IMR-90 (cell line): Measurements from ENCODE around the gene WRAP53. TPM values are rescaled to one million over a fixed set of nuclear protein-coding genes. Genes with fewer than 3 reads are reported as not detected.

Experiments used
- ATAC-seq: fragments of 200-7000 bp; cut with Tn5 transposase; 2 replicates; pipeline ENCODE4 v1.9.1; 2020; ENCODE audit warnings: low read depth, mild to moderate bottlenecking, moderate library complexity
- BruUV-seq: library from RNA; stranded (reverse); fragments of 400-500 nt; replicated peaks from 2 replicates; lab custom pipeline; 2021; lab: Mats Ljungman, UMichigan
- CTCF ChIA-PET: fragments of 300-600 bp; formaldehyde crosslinking; extraction: SDS; loops from one replicate; lab custom pipeline; 2021; ENCODE audit warnings: antibody characterized with exemption; lab: Yijun Ruan, JAX
- POLR2A ChIA-PET: fragments of 300-600 bp; sonication (Branson Sonifier 250); formaldehyde crosslinking; loops from one replicate; lab custom pipeline; 2022; ENCODE audit warnings: antibody characterized with exemption; ENCODE audit not compliant: unreplicated experiment; lab: Charles Lee
- DNase-seq: peaks from one replicate; pipeline ENCODE4 v3.0.0; 2013
- H2AFZ ChIP-seq: replicated peaks from 2 replicates; pipeline ENCODE3; 2013; ENCODE audit warnings: low read length, mild to moderate bottlenecking; ENCODE audit not compliant: poor library complexity
- H2AK5ac ChIP-seq: 2 replicates; pipeline ENCODE4 v1.6.1; 2013; ENCODE audit warnings: low read depth, low read length, inconsistent platforms
- H2AK9ac ChIP-seq: replicated peaks from 2 replicates; pipeline ENCODE3; 2013; ENCODE audit warnings: mild to moderate bottlenecking, low read depth, low read length, moderate library complexity; ENCODE audit not compliant: poor library complexity
- H2BK120ac ChIP-seq: 2 replicates; pipeline ENCODE4 v1.6.1; 2013; ENCODE audit warnings: low read depth, low read length, inconsistent platforms
- H2BK15ac ChIP-seq: 3 replicates; pipeline ENCODE4 v1.6.1; 2013; ENCODE audit warnings: low read depth, low read length, inconsistent platforms
- H2BK20ac ChIP-seq: 2 replicates; pipeline ENCODE4 v1.6.1; 2013; ENCODE audit warnings: low read depth, mild to moderate bottlenecking, inconsistent platforms, low read length, moderate library complexity
- H2BK5ac ChIP-seq: 2 replicates; pipeline ENCODE4 v1.6.1; 2013; ENCODE audit warnings: mild to moderate bottlenecking, low read depth, low read length, inconsistent platforms; ENCODE audit not compliant: poor library complexity, severe bottlenecking
- H3K14ac ChIP-seq: replicated peaks from 2 replicates; pipeline ENCODE4 v1.6.1; 2013; ENCODE audit warnings: low read depth, low read length, inconsistent platforms
- H3K18ac ChIP-seq: 2 replicates; pipeline ENCODE4 v1.6.1; 2013; ENCODE audit warnings: low read depth, low read length, control low read depth
- H3K23ac ChIP-seq: 2 replicates; pipeline ENCODE4 v1.6.1; 2013; ENCODE audit warnings: low read depth, low read length, inconsistent platforms
- H3K27ac ChIP-seq: 2 replicates; pipeline ENCODE4 v1.5.1; 2013; ENCODE audit warnings: mild to moderate bottlenecking, control low read depth, low read length; ENCODE audit not compliant: insufficient read depth
- H3K27me3 ChIP-seq: 2 replicates; pipeline ENCODE4 v1.6.1; 2013; ENCODE audit warnings: low read length; ENCODE audit not compliant: control insufficient read depth, insufficient read depth
- H3K36me3 ChIP-seq: 2 replicates; pipeline ENCODE4 v1.6.1; 2013; ENCODE audit warnings: low read length, mixed read lengths; ENCODE audit not compliant: control insufficient read depth, insufficient read depth
- H3K4ac ChIP-seq: 2 replicates; pipeline ENCODE4 v1.6.1; 2013; ENCODE audit warnings: low read depth, low read length, inconsistent platforms
- H3K4me1 ChIP-seq: 2 replicates; pipeline ENCODE4 v1.6.1; 2013; ENCODE audit warnings: low read length, mixed read lengths; ENCODE audit not compliant: control insufficient read depth, insufficient read depth
- H3K4me2 ChIP-seq: 2 replicates; pipeline ENCODE4 v1.6.1; 2013; ENCODE audit warnings: low read depth, mild to moderate bottlenecking, control low read depth, low read length, moderate library complexity
- H3K4me3 ChIP-seq: 2 replicates; pipeline ENCODE4 v1.5.1; 2013; ENCODE audit warnings: low read depth, mild to moderate bottlenecking, control low read depth, low read length, moderate library complexity; ENCODE audit not compliant: insufficient read depth
- H3K56ac ChIP-seq: 2 replicates; pipeline ENCODE4 v1.6.1; 2013; ENCODE audit warnings: low read length, inconsistent platforms; ENCODE audit not compliant: insufficient read depth; ENCODE audit errors: extremely low read depth
- H3K79me1 ChIP-seq, 2 experiments: 2 replicates each; pipeline ENCODE4 v1.6.1; 2013; ENCODE audit warnings: low read length in 2 of 2, inconsistent platforms in 1 of 2, low read depth in 1 of 2
- H3K9ac ChIP-seq: 2 replicates; pipeline ENCODE4 v1.6.1; 2013; ENCODE audit warnings: low read depth, low read length, control low read depth
- H3K9me1 ChIP-seq: 2 replicates; pipeline ENCODE4 v1.6.1; 2013; ENCODE audit warnings: low read length, inconsistent platforms; ENCODE audit not compliant: insufficient read depth
- H3K9me3 ChIP-seq: 2 replicates; pipeline ENCODE4 v1.6.1; 2013; ENCODE audit warnings: low read length; ENCODE audit not compliant: control insufficient read depth, insufficient read depth
- H4K20me1 ChIP-seq: 2 replicates; pipeline ENCODE4 v1.6.1; 2013; ENCODE audit warnings: low read length, inconsistent platforms; ENCODE audit not compliant: insufficient read depth
- H4K5ac ChIP-seq: 2 replicates; pipeline ENCODE4 v1.6.1; 2013; ENCODE audit warnings: mild to moderate bottlenecking, low read depth, low read length, control low read depth
- H4K8ac ChIP-seq, 2 experiments: 2 replicates each; pipeline ENCODE4 v1.6.1; 2013; ENCODE audit warnings: low read depth in 2 of 2, low read length in 2 of 2, control low read depth in 1 of 2, inconsistent platforms in 1 of 2
- H4K91ac ChIP-seq: 2 replicates; pipeline ENCODE4 v1.6.1; 2013; ENCODE audit warnings: low read depth, low read length, inconsistent platforms; ENCODE audit not compliant: insufficient read depth
- BHLHE40 ChIP-seq: fragments of 150-350 bp; IDR thresholded peaks from 2 replicates; pipeline ENCODE4 v1.6.1; 2016; ENCODE audit warnings: mild to moderate bottlenecking, low read depth, low read length
- CEBPB ChIP-seq: IDR thresholded peaks from 2 replicates; pipeline ENCODE4 v1.6.1; 2012; ENCODE audit warnings: low read depth, low read length, improper control_type of control experiment
- ELK1 ChIP-seq: fragments of 150-350 bp; IDR thresholded peaks from 2 replicates; pipeline ENCODE4 v1.6.1; 2016; ENCODE audit warnings: low read depth, mild to moderate bottlenecking, low read length, moderate library complexity, borderline replicate concordance
- FOS ChIP-seq: fragments of 150-350 bp; IDR thresholded peaks from 2 replicates; pipeline ENCODE4 v1.6.1; 2016; ENCODE audit warnings: low read depth, low read length
- MAFK ChIP-seq: IDR thresholded peaks from 2 replicates; pipeline ENCODE4 v1.6.1; 2012; ENCODE audit warnings: low read depth, low read length, improper control_type of control experiment
- MXI1 ChIP-seq: IDR thresholded peaks from 2 replicates; pipeline ENCODE4 v1.6.1; 2012; ENCODE audit warnings: low read depth, mild to moderate bottlenecking, low read length, moderate library complexity, borderline replicate concordance
- NFE2L2 ChIP-seq: fragments of 150-350 bp; IDR thresholded peaks from 2 replicates; pipeline ENCODE4 v1.6.1; 2016; ENCODE audit warnings: low read depth, mild to moderate bottlenecking, low read length
- POLR2A ChIP-seq: IDR thresholded peaks from 2 replicates; pipeline ENCODE4 v1.6.1; 2012; ENCODE audit warnings: mild to moderate bottlenecking, low read depth, low read length
- RAD21 ChIP-seq: IDR thresholded peaks from 2 replicates; pipeline ENCODE4 v1.6.1; 2012; ENCODE audit warnings: low read length, improper control_type of control experiment
- RCOR1 ChIP-seq: IDR thresholded peaks from 2 replicates; pipeline ENCODE4 v1.6.1; 2012; ENCODE audit warnings: mild to moderate bottlenecking, low read length, improper control_type of control experiment; ENCODE audit not compliant: insufficient replicate concordance
- RFX5 ChIP-seq: IDR thresholded peaks from 2 replicates; pipeline ENCODE4 v1.8.0; 2012; ENCODE audit warnings: low read depth, mild to moderate bottlenecking, low read length, moderate library complexity
- WGBS, 2 experiments: methylation state at CpG; one replicate each; pipeline versions ENCODE4 v1.1.5 to v1.1.7; 2013; ENCODE audit warnings: missing lambda C conversion rate in 2 of 2; ENCODE audit not compliant: insufficient read length in 1 of 2; ENCODE audit errors: extremely low coverage in 2 of 2; 5-methylcytosine and 5-hydroxymethylcytosine counted together
- dilution Hi-C: fragments of 300-500 bp; cut with HindIII; formaldehyde crosslinking; loops from one replicate; pipeline ENCODE4 v1.14.3; 2018; ENCODE audit warnings: low sequenced_read_pairs; ENCODE audit not compliant: unreplicated experiment
- in situ Hi-C: fragments of 300-500 bp; cut with MboI; formaldehyde crosslinking; loops from 3 replicates; pipeline ENCODE4 v1.14.3; 2019; ENCODE audit warnings: low sequenced_read_pairs, inconsistent platforms, mixed read lengths
- intact Hi-C: fragments of 100-400 bp; cut with micrococcal nuclease; formaldehyde crosslinking; loops from 2 replicates; pipeline ENCODE4 v1.10.0; 2022
- polyA plus RNA-seq, 3 experiments: library from polyadenylated mRNA; depleted of rRNA; stranded (reverse); fragments of >200 nt; gene quantifications; 2 replicates each; pipeline ENCODE4 v1.2.3, GENCODE V29; 2012; ENCODE audit warnings: low replicate concordance in 1 of 3
- total RNA-seq: library from RNA; depleted of rRNA; stranded (reverse); fragments of >200 nt; gene quantifications from 2 replicates; pipeline ENCODE4 v1.2.3, GENCODE V29; 2012

WRAP53 gene
- total and polyA plus RNA-seq, 2 of the 4 experiments (the other 2 are of a cell fraction) = 6.6 to 9.5 TPM

- 90% methylated on average over 16 of the region's 26 CpGs; no CpG with 5 or more reads in 1 of the 2 experiments for WGBS, 2 experiments
- ChIA-PET POLR2A (no interaction called here), CTCF (no interaction called here)
- intact Hi-C loops (no loop called here), in situ Hi-C loops (no loop called here), dilution Hi-C loops (no loop called here)
- BruUV-seq = no TSS peak
- Histone ChIP-seq H3K14ac (no peak overlapping the region), H2BK120ac (no peak overlapping the region), H3K27me3 (peaks cover 7% of the 10 kb centered on the region), H2BK20ac (no peak overlapping the region), H3K27ac (no peak overlapping the region), H3K9me3 (no peaks in the 10 kb centered on the region), H3K4ac (no peak overlapping the region), H3K4me1 (no peaks in the 10 kb centered on the region), H2AK9ac (no peak overlapping the region), H3K4me3 (no peak overlapping the region), H3K79me1 (no peaks in the 10 kb centered on the region), H2BK15ac (no peak overlapping the region), H4K91ac (no peak overlapping the region), H2AFZ (no peak overlapping the region), H3K56ac (no peak overlapping the region), H3K4me2 (no peak overlapping the region), H2AK5ac (no peak overlapping the region), H4K8ac (no peak overlapping the region), H3K9me1 (no peaks in the 10 kb centered on the region), H2BK5ac (no peak overlapping the region), H3K23ac (no peak overlapping the region), H3K9ac (no peak overlapping the region), H3K36me3 (no peaks in the 10 kb centered on the region), H4K5ac (no peak overlapping the region), H4K20me1 (no peaks in the 10 kb centered on the region), H3K18ac (no peak overlapping the region)
- DNase-seq (no peak), ATAC-seq (no peak)
- TF ChIP-seq RCOR1 = no peak
- TF ChIP-seq RAD21 = no peak
- no peak for TF ChIP-seq MXI1
- TF ChIP-seq NFE2L2 = no peak
- no peak for TF ChIP-seq FOS
- TF ChIP-seq RFX5 = no peak
- no peak for TF ChIP-seq BHLHE40
- TF ChIP-seq CEBPB = no peak
- no peak for TF ChIP-seq MAFK
- TF ChIP-seq ELK1 = no peak
- no peak for TF ChIP-seq POLR2A
Observed at GRCh38 chr17:7640783-7641182, 47.5 kb upstream of the WRAP53 start.
